Uterus (tissue), 2 donors: ENCODE measurements around the gene PFDN2.

Experiments used
- CTCF ChIP-seq, 4 experiments: fragments of 200-600 bp in 2 of 4; fragments of 450-650 bp in 2 of 4; sonication (generic) in 2 of 4; IDR thresholded peaks; one replicate each; pipeline ENCODE4 v1.5.1; 2016 to 2019; ENCODE audit warnings: antibody characterized with exemption in 4 of 4, mild to moderate bottlenecking in 2 of 4, moderate library complexity in 1 of 4
- POLR2A ChIP-seq, 2 donors: fragments of 450-650 bp; IDR thresholded peaks; one replicate each; pipeline ENCODE4 v1.6.1; 2016; ENCODE audit warnings: antibody characterized with exemption in 2 of 2, mild to moderate bottlenecking in 1 of 2, moderate library complexity in 1 of 2

GRCh38 chr1:161070761-161071160 is 47.1 kb downstream of the PFDN2 start:
- no peak for TF ChIP-seq CTCF (IDR thresholded peaks at IDR 0.05)
- TF ChIP-seq POLR2A (IDR thresholded peaks at IDR 0.05): no peak
